ENCODE measurements around the gene IFITM5. TPM values are rescaled to one million over a fixed set of nuclear protein-coding genes. Genes with fewer than 3 reads are reported as not detected.

IFITM5 gene
- total RNA-seq, 3 donors from 2014 or later = not detected

GRCh38 chr11:285021-285893, 14.1 kb downstream of the IFITM5 start:
- Histone ChIP-seq H3K4me1 (peaks cover 0 to 5% of the 10 kb centered on the region in 2 donors), H3K27me3 (peaks cover 12 to 44% of the 10 kb centered on the region in 2 donors), H3K27ac (no peak overlapping the region), H3K36me3 (no peaks in the 10 kb centered on the region), H3K4me3 (no peak overlapping the region), H3K9me3 (no peaks in the 10 kb centered on the region)
- intact Hi-C loops (cut with DNase I; ENCODE audit: low total_unique reads) = no loop called here
- TF ChIP-seq CTCF (IDR thresholded peaks at IDR 0.05) (no peak), POLR2AphosphoS5 (IDR thresholded peaks at IDR 0.05) (no peak), POLR2A (IDR thresholded peaks at IDR 0.05) (no peak)
- DNase-seq (ENCODE audit: low spot score in 2 of 2) = peak in 1 of 2 donors; percentile 43

- Histone ChIP-seq H3K27ac (no peak overlapping the region), H3K9me3 (no peaks in the 10 kb centered on the region), H3K27me3 (peaks cover 18 to 53% of the 10 kb centered on the region in 2 donors), H3K4me1 (peaks cover 0 to 5% of the 10 kb centered on the region in 2 donors), H3K4me3 (no peak overlapping the region), H3K36me3 (no peaks in the 10 kb centered on the region)
- TF ChIP-seq CTCF (IDR thresholded peaks at IDR 0.05) (no peak), POLR2A (IDR thresholded peaks at IDR 0.05) (no peak), POLR2AphosphoS5 (IDR thresholded peaks at IDR 0.05) (no peak)
- intact Hi-C loops (cut with DNase I; ENCODE audit: low total_unique reads) = no loop called here
- peak in 1 of 2 donors; percentile 48 for DNase-seq (ENCODE audit: low spot score in 2 of 2)
These were observed 15.0 kb downstream of the IFITM5 start for GRCh38 chr11:284105-285020.

GRCh38 chr11:283405-284104, 15.8 kb downstream of the IFITM5 start:
- no peaks in the 10 kb centered on the region for H3K9me3 ChIP-seq
- no peak for TF ChIP-seq POLR2AphosphoS5 (IDR thresholded peaks at IDR 0.05)
- no peak for TF ChIP-seq CTCF (IDR thresholded peaks at IDR 0.05)
- TF ChIP-seq POLR2A (IDR thresholded peaks at IDR 0.05) = no peak
- no peak overlapping the region for H3K4me3 ChIP-seq
- no peak overlapping the region for H3K27ac ChIP-seq
- H3K27me3 ChIP-seq = peaks cover 24 to 61% of the 10 kb centered on the region in 2 donors
- peaks cover 0 to 5% of the 10 kb centered on the region in 2 donors for H3K4me1 ChIP-seq
- no peak for DNase-seq (ENCODE audit: low spot score in 2 of 2)
- intact Hi-C loops (cut with DNase I; ENCODE audit: low total_unique reads) = loop anchor here (2.0 kb wide), 1 partner anchor 37 kb away; no protein-coding TSS in a partner anchor
- H3K36me3 ChIP-seq = no peaks in the 10 kb centered on the region

- peaks cover 24 to 66% of the 10 kb centered on the region in 2 donors for H3K27me3 ChIP-seq
- intact Hi-C loops (cut with DNase I; ENCODE audit: low total_unique reads) = loop anchor here (2.0 kb wide), 1 partner anchor 36 kb away; no protein-coding TSS in a partner anchor
- DNase-seq (ENCODE audit: low spot score in 2 of 2) = peak in 1 of 2 donors; percentile 39
- no peak overlapping the region for H3K27ac ChIP-seq
- H3K36me3 ChIP-seq = no peaks in the 10 kb centered on the region
- H3K4me3 ChIP-seq = no peak overlapping the region
- no peaks in the 10 kb centered on the region for H3K4me1 ChIP-seq
- H3K9me3 ChIP-seq = no peaks in the 10 kb centered on the region
- TF ChIP-seq POLR2A (IDR thresholded peaks at IDR 0.05) = no peak
- no peak for TF ChIP-seq POLR2AphosphoS5 (IDR thresholded peaks at IDR 0.05)
- no peak for TF ChIP-seq CTCF (IDR thresholded peaks at IDR 0.05)
These were observed 16.5 kb downstream of the IFITM5 start for GRCh38 chr11:282630-283360.

Measured in breast epithelium (tissue), 4 donors.